Fibroblast of mammary gland (primary cell): ENCODE data around the gene CORO2A.

Experiments used
- DNase-seq: peaks from one replicate; pipeline ENCODE4 v3.0.0-alpha.2; 2010; ENCODE audit warnings: low read depth
- H3K4me3 ChIP-seq: 2 replicates; pipeline ENCODE4 v1.5.1; 2011; ENCODE audit warnings: low read depth, mild to moderate bottlenecking, low read length, moderate library complexity; ENCODE audit not compliant: control insufficient read depth
- TF ChIP-seq, protein P1 (sequence below): conservative IDR thresholded peaks from 2 replicates; pipeline ENCODE4 v1.5.1; 2011; ENCODE audit warnings: low read depth, low read length, inconsistent platforms; ENCODE audit not compliant: control insufficient read depth, insufficient read depth

The CORO2A gene

DNA sequence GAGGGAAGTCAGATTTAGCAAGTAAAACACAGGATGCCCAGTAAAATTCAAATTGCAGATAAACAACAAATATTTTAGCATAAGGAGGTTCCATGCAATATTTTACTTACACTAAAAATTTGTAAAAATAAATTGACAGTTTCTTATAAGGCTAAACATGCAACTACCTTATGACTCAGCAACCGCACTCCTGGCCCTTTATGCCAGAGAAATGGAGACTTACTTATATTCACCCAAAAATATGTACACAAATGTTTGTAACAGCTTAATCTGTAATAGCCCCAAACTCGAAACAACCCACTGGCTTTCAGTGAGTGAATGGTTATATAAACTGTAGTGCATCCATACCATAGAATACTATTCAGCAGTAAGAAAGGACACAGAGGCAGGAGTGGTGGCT, 44.9 kb downstream of the CORO2A start:
- no peak overlapping the region for H3K4me3 ChIP-seq
- no peak for DNase-seq
- TF ChIP-seq, protein P1, sequence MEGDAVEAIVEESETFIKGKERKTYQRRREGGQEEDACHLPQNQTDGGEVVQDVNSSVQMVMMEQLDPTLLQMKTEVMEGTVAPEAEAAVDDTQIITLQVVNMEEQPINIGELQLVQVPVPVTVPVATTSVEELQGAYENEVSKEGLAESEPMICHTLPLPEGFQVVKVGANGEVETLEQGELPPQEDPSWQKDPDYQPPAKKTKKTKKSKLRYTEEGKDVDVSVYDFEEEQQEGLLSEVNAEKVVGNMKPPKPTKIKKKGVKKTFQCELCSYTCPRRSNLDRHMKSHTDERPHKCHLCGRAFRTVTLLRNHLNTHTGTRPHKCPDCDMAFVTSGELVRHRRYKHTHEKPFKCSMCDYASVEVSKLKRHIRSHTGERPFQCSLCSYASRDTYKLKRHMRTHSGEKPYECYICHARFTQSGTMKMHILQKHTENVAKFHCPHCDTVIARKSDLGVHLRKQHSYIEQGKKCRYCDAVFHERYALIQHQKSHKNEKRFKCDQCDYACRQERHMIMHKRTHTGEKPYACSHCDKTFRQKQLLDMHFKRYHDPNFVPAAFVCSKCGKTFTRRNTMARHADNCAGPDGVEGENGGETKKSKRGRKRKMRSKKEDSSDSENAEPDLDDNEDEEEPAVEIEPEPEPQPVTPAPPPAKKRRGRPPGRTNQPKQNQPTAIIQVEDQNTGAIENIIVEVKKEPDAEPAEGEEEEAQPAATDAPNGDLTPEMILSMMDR, result no peak

DNA sequence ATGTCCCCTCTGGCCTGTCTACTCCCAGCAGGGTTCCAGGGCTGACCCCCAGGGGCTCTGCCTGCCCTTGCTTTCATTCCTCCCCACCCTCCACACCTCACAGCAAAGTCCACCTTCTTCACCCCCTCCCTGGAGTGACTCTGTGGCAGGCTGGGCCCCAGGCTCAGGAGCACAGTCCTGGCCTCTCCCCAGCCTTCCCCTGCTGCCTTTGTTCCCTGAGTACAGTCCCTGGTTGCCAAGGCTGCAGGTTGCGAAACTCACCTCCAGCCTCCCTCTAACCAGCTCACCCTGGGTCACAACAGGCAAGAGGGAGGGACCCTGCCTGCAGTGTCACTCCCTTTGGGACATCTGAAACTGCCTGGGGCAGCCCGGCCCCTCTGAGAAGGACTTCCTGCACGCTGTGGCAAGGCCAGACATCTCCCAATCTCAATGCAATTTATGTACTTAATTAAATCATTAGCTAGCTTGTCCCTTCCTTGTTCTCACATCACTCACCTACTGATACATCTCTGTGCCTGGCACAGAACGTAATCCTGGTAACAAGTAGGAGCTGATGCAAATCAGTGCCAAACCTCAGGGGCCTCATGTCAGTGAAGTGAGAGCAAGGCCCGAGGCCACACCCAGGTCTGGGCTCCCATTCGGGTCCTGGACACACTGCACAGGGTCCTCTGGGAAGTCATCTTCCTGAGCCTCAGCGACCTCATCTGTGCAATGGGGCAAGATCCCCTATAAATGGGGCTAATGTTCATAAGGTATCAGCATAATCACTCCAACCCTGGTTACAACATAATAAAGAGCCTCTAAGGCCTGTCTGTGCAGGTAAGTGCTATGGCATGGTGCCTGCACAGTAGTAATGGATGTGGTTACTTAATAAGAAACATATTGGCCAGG, 46.1 kb downstream of the CORO2A start:
- peak; percentile 54 for DNase-seq
- TF ChIP-seq, protein P1, result no peak

DNA sequence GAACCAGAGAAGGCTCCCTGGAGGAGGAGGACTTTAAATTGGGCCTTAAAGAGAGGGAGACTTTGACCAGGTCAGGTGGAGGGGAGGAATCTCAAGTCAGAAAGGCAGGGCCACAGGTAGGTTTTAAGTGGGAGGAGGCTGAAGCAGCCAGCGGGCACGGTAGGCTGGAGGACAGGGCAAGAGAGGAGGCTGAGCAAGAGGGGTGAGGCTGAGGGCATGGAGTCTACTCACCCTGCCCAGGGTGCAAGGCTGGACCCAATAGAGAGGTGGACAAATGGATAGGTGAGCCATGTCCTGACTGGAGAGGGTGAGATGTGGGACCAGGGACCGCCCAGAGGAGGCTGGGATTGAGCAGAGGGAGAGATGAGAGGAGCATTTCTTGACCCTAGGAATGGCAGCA, 47.8 kb downstream of the CORO2A start:
- H3K4me3 ChIP-seq, result no peak overlapping the region
- TF ChIP-seq, protein P1, result no peak
- DNase-seq, result no peak

More for the DNA sequence above, 46.1 kb downstream of the CORO2A start:
- no peak overlapping the region for H3K4me3 ChIP-seq

DNA sequence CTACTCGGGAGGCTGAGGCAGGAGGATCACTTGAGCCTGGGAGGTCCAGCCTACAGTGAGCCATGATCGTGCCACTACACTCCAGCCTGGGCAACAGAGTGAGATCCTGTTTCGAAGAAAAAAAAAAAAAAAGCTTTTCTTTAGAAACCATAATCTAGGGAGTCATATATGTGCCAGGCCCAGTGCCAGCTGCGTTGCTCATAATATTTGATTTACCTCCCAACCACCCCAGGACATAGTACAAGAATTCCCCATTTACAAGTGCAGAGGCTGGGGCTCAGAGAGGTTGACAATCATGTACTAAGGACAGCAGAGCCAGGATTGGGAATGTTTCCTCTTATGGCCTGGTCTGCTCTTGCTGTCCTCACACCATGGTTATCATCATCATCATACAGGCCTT, 48.4 kb downstream of the CORO2A start:
- TF ChIP-seq, protein P1, result no peak
- no peak overlapping the region for H3K4me3 ChIP-seq
- no peak for DNase-seq

DNA sequence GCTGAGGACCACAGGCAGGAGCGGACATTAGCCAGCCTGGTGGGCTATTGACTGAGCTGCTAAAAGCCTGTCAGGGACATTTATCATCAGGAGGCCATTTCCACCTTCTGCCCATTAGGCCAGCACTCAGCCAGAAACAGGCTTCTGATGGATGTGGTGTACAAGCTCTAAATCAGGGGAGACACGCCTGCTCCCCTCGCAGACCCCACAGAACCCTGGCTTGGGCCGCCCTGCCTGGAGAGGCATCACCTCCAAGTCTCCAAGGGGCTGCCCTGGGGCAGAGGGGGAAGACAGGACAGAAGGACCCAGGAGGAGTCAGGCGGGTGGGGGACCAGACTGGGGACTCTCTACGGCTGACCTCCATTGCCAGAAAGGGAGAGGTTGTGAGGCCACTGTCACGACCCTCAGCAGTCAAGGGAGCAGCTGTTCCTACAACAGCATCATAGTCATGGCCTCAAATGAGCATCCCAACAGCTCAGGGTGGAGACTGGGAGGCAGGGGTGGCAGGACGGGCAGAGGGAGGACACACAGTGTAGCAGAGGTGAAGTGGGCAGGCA, 49.4 kb downstream of the CORO2A start:
- TF ChIP-seq, protein P1, result no peak
- DNase-seq, result no peak
- no peak overlapping the region for H3K4me3 ChIP-seq

DNA sequence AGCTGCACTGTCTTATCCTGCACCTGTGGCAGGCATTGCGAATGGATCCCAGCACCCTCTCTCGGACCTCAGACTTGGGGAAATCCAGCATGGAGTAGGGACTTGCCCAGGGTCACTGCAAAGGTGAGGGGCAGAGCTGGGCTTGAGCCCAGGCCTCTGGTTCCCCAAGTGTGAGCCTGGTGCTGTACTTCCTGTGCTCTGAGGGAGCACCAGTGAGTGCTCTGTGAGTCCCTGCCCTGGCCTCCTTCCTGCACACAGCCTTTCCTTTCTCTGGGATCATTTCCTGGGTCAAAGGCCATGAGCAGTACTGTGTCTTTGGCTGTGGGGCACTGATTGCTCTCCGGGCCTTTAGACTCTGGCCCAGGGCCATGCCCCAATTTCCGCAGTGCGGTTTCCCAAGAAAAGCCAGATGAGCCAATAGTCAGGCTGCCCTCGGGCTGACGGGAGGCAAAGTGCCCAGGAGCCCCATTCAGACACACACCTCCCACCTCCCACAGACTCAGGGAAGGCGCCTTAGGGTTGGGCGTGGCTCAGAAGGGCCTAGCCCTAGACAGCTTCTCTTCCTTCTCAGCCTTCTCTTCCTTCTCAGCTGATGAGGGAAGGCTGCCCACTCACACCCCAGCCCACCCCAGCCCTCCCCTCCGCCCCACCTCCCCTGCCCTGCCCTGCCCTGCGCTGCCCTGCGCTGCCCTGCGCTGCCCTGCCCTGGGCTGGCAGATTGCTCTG, 50.1 kb downstream of the CORO2A start:
- DNase-seq, result no peak
- H3K4me3 ChIP-seq, result no peak overlapping the region
- TF ChIP-seq, protein P1, result no peak
